A549 (cell line): ENCODE results near the gene WNT16.

ENCODE experiments used
- JUN ChIP-seq, 2 experiments: fragments of >200 bp; sonication (Bioruptor Twin); formaldehyde crosslinking; IDR thresholded peaks; 2 replicates in 1 of 2; 3 replicates in 1 of 2; pipeline ENCODE4 v1.6.1; 2016 to 2017
- MYC ChIP-seq: IDR thresholded peaks from 2 replicates; pipeline ENCODE4 v1.6.1; 2012; ENCODE audit warnings: mild to moderate bottlenecking, inconsistent platforms, low read length, improper control_type of control experiment, borderline replicate concordance
- TF ChIP-seq, protein P1 (sequence below): IDR thresholded peaks from 2 replicates; pipeline ENCODE4 v1.6.1; 2012; ENCODE audit warnings: low read depth, borderline replicate concordance

- TF ChIP-seq JUN (IDR thresholded peaks at IDR 0.05) (no peak), MYC (no peak)
- TF ChIP-seq, protein P1, sequence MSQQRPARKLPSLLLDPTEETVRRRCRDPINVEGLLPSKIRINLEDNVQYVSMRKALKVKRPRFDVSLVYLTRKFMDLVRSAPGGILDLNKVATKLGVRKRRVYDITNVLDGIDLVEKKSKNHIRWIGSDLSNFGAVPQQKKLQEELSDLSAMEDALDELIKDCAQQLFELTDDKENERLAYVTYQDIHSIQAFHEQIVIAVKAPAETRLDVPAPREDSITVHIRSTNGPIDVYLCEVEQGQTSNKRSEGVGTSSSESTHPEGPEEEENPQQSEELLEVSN: no peak
These were observed 2.8 kb downstream of the WNT16 start for GRCh38 chr7:121331574-121331973.
